Suprapubic skin (tissue), 4 donors: Measurements from ENCODE around the gene CNPPD1.

Experiments used
- CTCF ChIP-seq, 2 donors: fragments of 200-600 bp in 1 of 2; fragments of 450-650 bp in 1 of 2; sonication (generic) in 1 of 2; IDR thresholded peaks; one replicate each; pipeline ENCODE4 v1.5.1; 2016 to 2019; ENCODE audit warnings: antibody characterized with exemption in 2 of 2, mild to moderate bottlenecking in 1 of 2, moderate library complexity in 1 of 2
- EP300 ChIP-seq: sonication (generic); formaldehyde crosslinking; IDR thresholded peaks from one replicate; pipeline ENCODE4 v1.6.1; 2017; ENCODE audit warnings: antibody characterized with exemption
- POLR2A ChIP-seq, 2 donors: fragments of 450-650 bp; IDR thresholded peaks; one replicate each; pipeline ENCODE4 v1.6.1; 2017; ENCODE audit warnings: antibody characterized with exemption in 2 of 2, mild to moderate bottlenecking in 2 of 2, moderate library complexity in 2 of 2
- POLR2AphosphoS5 ChIP-seq, 3 donors: sonication (generic); formaldehyde crosslinking; IDR thresholded peaks; one replicate each; pipeline ENCODE4 v1.6.1; 2017; ENCODE audit warnings: antibody characterized with exemption in 3 of 3

GRCh38 chr2:219165058-219165911 lies 11.4 kb downstream of the CNPPD1 start:
- TF ChIP-seq CTCF (IDR thresholded peaks at IDR 0.05) (no peak), EP300 (no peak), POLR2AphosphoS5 (IDR thresholded peaks at IDR 0.05) (no peak), POLR2A (IDR thresholded peaks at IDR 0.05) (no peak)
